ENCODE measurements around the gene AFAP1. TPM values are rescaled to one million over a fixed set of nuclear protein-coding genes. Genes with fewer than 3 reads are reported as not detected.

The AFAP1 gene
- total RNA-seq, 2 donors from 2014 or later: 9.6 to 35.3 TPM

GRCh38 chr4:7761312-7761711 is 178.3 kb downstream of the AFAP1 start:
- H3K9me3 ChIP-seq: no peaks in the 10 kb centered on the region
- WGBS, 2 donors: 85 to 96% methylated on average over 11 of the region's 11 CpGs
- H3K4me3 ChIP-seq: no peak overlapping the region
- H3K4me1 ChIP-seq: no peaks in the 10 kb centered on the region
- DNase-seq (no peak), ATAC-seq (no peak)
- H3K36me3 ChIP-seq (replicated peaks in 1 of 2; ENCODE audit: insufficient read depth in 1 of 2, low read depth in 2 of 2): no peaks in the 10 kb centered on the region
- no peaks in the 10 kb centered on the region for H3K27me3 ChIP-seq
- no peak for TF ChIP-seq CTCF (IDR thresholded peaks at IDR 0.05)
- TF ChIP-seq POLR2A (IDR thresholded peaks at IDR 0.05): no peak
- H3K27ac ChIP-seq: no peak overlapping the region
- intact Hi-C loops (cut with DNase I): no loop called here

GRCh38 chr4:7760706-7761105 is 179.0 kb downstream of the AFAP1 start:
- H3K27me3 ChIP-seq: no peaks in the 10 kb centered on the region
- WGBS, 2 donors: 76 to 77% methylated on average over 16 of the region's 16 CpGs
- no peak overlapping the region for H3K27ac ChIP-seq
- no peak for ATAC-seq
- H3K4me3 ChIP-seq: no peak overlapping the region
- TF ChIP-seq POLR2A (IDR thresholded peaks at IDR 0.05): no peak
- no peak for TF ChIP-seq CTCF (IDR thresholded peaks at IDR 0.05)
- intact Hi-C loops (cut with DNase I): no loop called here
- H3K36me3 ChIP-seq (replicated peaks in 1 of 2; ENCODE audit: insufficient read depth in 1 of 2, low read depth in 2 of 2): no peaks in the 10 kb centered on the region
- DNase-seq: no peak
- no peaks in the 10 kb centered on the region for H3K9me3 ChIP-seq
- H3K4me1 ChIP-seq: no peaks in the 10 kb centered on the region

GRCh38 chr4:7760228-7760627 is 179.4 kb downstream of the AFAP1 start:
- DNase-seq: no peak
- TF ChIP-seq POLR2A (IDR thresholded peaks at IDR 0.05) (no peak), CTCF (IDR thresholded peaks at IDR 0.05) (no peak)
- intact Hi-C loops (cut with DNase I): no loop called here

GRCh38 chr4:7759635-7760034 is 180.0 kb downstream of the AFAP1 start:
- Histone ChIP-seq H3K4me1 (no peaks in the 10 kb centered on the region), H3K36me3 (replicated peaks in 1 of 2; ENCODE audit: insufficient read depth in 1 of 2, low read depth in 2 of 2) (no peaks in the 10 kb centered on the region), H3K9me3 (no peaks in the 10 kb centered on the region), H3K27me3 (no peaks in the 10 kb centered on the region), H3K27ac (no peak overlapping the region), H3K4me3 (no peak overlapping the region)
- TF ChIP-seq CTCF (IDR thresholded peaks at IDR 0.05) (no peak), POLR2A (IDR thresholded peaks at IDR 0.05) (no peak)
- 83 to 91% methylated on average over 7 of the region's 7 CpGs for WGBS, 2 donors
- ATAC-seq: no peak
- intact Hi-C loops (cut with DNase I): no loop called here
- no peak for DNase-seq

More at GRCh38 chr4:7760228-7760627, 179.4 kb downstream of the AFAP1 start:
- H3K36me3 ChIP-seq (replicated peaks in 1 of 2; ENCODE audit: insufficient read depth in 1 of 2, low read depth in 2 of 2): no peaks in the 10 kb centered on the region
- no peak overlapping the region for H3K27ac ChIP-seq
- no peaks in the 10 kb centered on the region for H3K4me1 ChIP-seq
- 74 to 81% methylated on average over 7 to 9 of the region's 9 CpGs for WGBS, 2 donors
- H3K9me3 ChIP-seq: no peaks in the 10 kb centered on the region
- H3K4me3 ChIP-seq: no peak overlapping the region
- H3K27me3 ChIP-seq: no peaks in the 10 kb centered on the region
- ATAC-seq: no peak

DNA sequence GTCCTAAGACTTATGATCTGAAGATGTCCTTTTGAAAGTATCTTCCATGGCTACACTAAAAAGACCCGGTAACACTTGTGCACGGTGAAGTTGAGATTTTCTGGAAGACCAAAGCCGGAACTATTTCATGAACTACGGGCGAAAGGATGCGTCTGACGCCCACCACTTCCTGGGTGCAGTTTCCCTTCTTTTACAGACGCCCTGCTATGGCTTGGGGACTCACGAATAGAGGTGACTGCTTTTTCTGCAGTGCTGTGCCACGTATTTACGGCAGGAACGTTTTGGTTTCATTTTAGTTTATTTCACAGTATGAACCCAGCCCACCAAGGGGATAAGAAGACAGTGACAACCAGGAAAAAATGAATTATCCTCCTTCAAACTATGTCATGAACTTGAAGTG is 180.4 kb downstream of the AFAP1 start:
- H3K4me1 ChIP-seq: no peaks in the 10 kb centered on the region
- no peaks in the 10 kb centered on the region for H3K36me3 ChIP-seq (replicated peaks in 1 of 2; ENCODE audit: insufficient read depth in 1 of 2, low read depth in 2 of 2)
- no peak overlapping the region for H3K27ac ChIP-seq
- ATAC-seq: no peak
- peak in 1 of 4 donors; percentile 20 for DNase-seq
- no peak for TF ChIP-seq CTCF (IDR thresholded peaks at IDR 0.05)
- no peak for TF ChIP-seq POLR2A (IDR thresholded peaks at IDR 0.05)
- no peaks in the 10 kb centered on the region for H3K9me3 ChIP-seq
- no peak overlapping the region for H3K4me3 ChIP-seq
- H3K27me3 ChIP-seq: no peaks in the 10 kb centered on the region
- intact Hi-C loops (cut with DNase I): no loop called here
- 66 to 72% methylated on average over 12 of the region's 12 CpGs for WGBS, 2 donors
